ENCODE data around the gene BGN. TPM values are rescaled to one million over a fixed set of nuclear protein-coding genes. Genes with fewer than 3 reads are reported as not detected.

BGN gene
- total RNA-seq, 1 donor from 2014 or later = 0.98 TPM

- no peaks in the 10 kb centered on the region for H3K9me3 Mint-ChIP-seq (ENCODE audit: low read depth)
- H3K4me1 Mint-ChIP-seq (ENCODE audit: low read depth) = no peaks in the 10 kb centered on the region
- no peaks in the 10 kb centered on the region for H3K27me3 Mint-ChIP-seq
- H3K4me3 Mint-ChIP-seq (ENCODE audit: low read depth) = no peak overlapping the region
- no peak overlapping the region for H3K27ac Mint-ChIP-seq
- no peak for DNase-seq (ENCODE audit: low spot score, unreplicated experiment)
- no peak for TF ChIP-seq CTCF (IDR thresholded peaks at IDR 0.05; ENCODE audit: unreplicated experiment)
- peaks cover 1% of the 10 kb centered on the region for H3K36me3 Mint-ChIP-seq (ENCODE audit: insufficient read depth)
These were observed 44.4 kb upstream of the BGN start for GRCh38 chrX:153450114-153450948.

- TF ChIP-seq CTCF (IDR thresholded peaks at IDR 0.05; ENCODE audit: unreplicated experiment) = no peak
- H3K4me3 Mint-ChIP-seq (ENCODE audit: low read depth) = no peak overlapping the region
- DNase-seq (ENCODE audit: low spot score, unreplicated experiment) = no peak
- no peak overlapping the region for H3K27ac Mint-ChIP-seq
- H3K36me3 Mint-ChIP-seq (ENCODE audit: insufficient read depth) = peaks cover 1% of the 10 kb centered on the region
- no peaks in the 10 kb centered on the region for H3K4me1 Mint-ChIP-seq (ENCODE audit: low read depth)
- no peaks in the 10 kb centered on the region for H3K9me3 Mint-ChIP-seq (ENCODE audit: low read depth)
- H3K27me3 Mint-ChIP-seq = no peaks in the 10 kb centered on the region
These were observed 43.9 kb upstream of the BGN start for GRCh38 chrX:153450949-153451277.

GRCh38 chrX:153454901-153455550, 39.8 kb upstream of the BGN start:
- DNase-seq (ENCODE audit: low spot score, unreplicated experiment) = no peak
- Mint-ChIP-seq H3K27me3 (no peaks in the 10 kb centered on the region), H3K4me1 (ENCODE audit: low read depth) (no peaks in the 10 kb centered on the region), H3K36me3 (ENCODE audit: insufficient read depth) (peaks cover 5% of the 10 kb centered on the region), H3K27ac (no peak overlapping the region), H3K9me3 (ENCODE audit: low read depth) (peaks cover 6% of the 10 kb centered on the region), H3K4me3 (ENCODE audit: low read depth) (no peak overlapping the region)
- no peak for TF ChIP-seq CTCF (IDR thresholded peaks at IDR 0.05; ENCODE audit: unreplicated experiment)

GRCh38 chrX:153455571-153455970, 39.2 kb upstream of the BGN start:
- Mint-ChIP-seq H3K9me3 (ENCODE audit: low read depth) (peaks cover 6% of the 10 kb centered on the region), H3K4me1 (ENCODE audit: low read depth) (no peaks in the 10 kb centered on the region), H3K27ac (no peak overlapping the region), H3K4me3 (ENCODE audit: low read depth) (no peak overlapping the region), H3K27me3 (no peaks in the 10 kb centered on the region), H3K36me3 (ENCODE audit: insufficient read depth) (peaks cover 7% of the 10 kb centered on the region)
- DNase-seq (ENCODE audit: low spot score, unreplicated experiment) = no peak
- no peak for TF ChIP-seq CTCF (IDR thresholded peaks at IDR 0.05; ENCODE audit: unreplicated experiment)

- no peaks in the 10 kb centered on the region for H3K27me3 Mint-ChIP-seq
- H3K4me3 Mint-ChIP-seq (ENCODE audit: low read depth) = no peak overlapping the region
- no peak for DNase-seq (ENCODE audit: low spot score, unreplicated experiment)
- no peak overlapping the region for H3K27ac Mint-ChIP-seq
- peaks cover 6% of the 10 kb centered on the region for H3K9me3 Mint-ChIP-seq (ENCODE audit: low read depth)
- H3K36me3 Mint-ChIP-seq (ENCODE audit: insufficient read depth) = peaks cover 7% of the 10 kb centered on the region
- TF ChIP-seq CTCF (IDR thresholded peaks at IDR 0.05; ENCODE audit: unreplicated experiment) = no peak
- H3K4me1 Mint-ChIP-seq (ENCODE audit: low read depth) = no peaks in the 10 kb centered on the region
These were observed 38.6 kb upstream of the BGN start for GRCh38 chrX:153456161-153456560.

Measured in progenitor cell of endocrine pancreas (in vitro differentiated cells).